GM13977 (cell line): ENCODE measurements around the gene ASMTL.
"Not testable (repeated sequence)": the region's sequence is repeated elsewhere in the genome, so short reads cannot be mapped to it uniquely, and the experiment has no call there.

ENCODE experiments used
- DNase-seq: peaks from one replicate; pipeline ENCODE4 v3.0.0; 2012; ENCODE audit warnings: low spot score
- CTCF ChIP-seq: IDR thresholded peaks from 2 replicates; pipeline ENCODE4 v1.5.1; 2012; ENCODE audit warnings: mild to moderate bottlenecking, control low read depth; ENCODE audit not compliant: insufficient read depth; ENCODE audit errors: extremely low read depth, missing control alignments
- in situ Hi-C: fragments of 300-500 bp; cut with MboI; formaldehyde crosslinking; loops from one replicate; pipeline ENCODE4 v1.12.0; 2022; ENCODE audit warnings: low sequenced_read_pairs, low pct_unique_long_range_greater_than_20kb, mixed read lengths, inconsistent platforms; ENCODE audit not compliant: unreplicated experiment

Gene ASMTL

GRCh38 chrX:1385253-1386223 lies 67.2 kb downstream of the ASMTL start:
- peak; percentile 6 for DNase-seq
- in situ Hi-C loops: no loop called here
- no peak for TF ChIP-seq CTCF

GRCh38 chrX:1384658-1385252 lies 68.0 kb downstream of the ASMTL start:
- no peak for TF ChIP-seq CTCF
- in situ Hi-C loops: no loop called here

GRCh38 chrX:1380672-1381233 lies 72.0 kb downstream of the ASMTL start:
- peak; percentile 31 for DNase-seq
- in situ Hi-C loops: no loop called here
- no peak for TF ChIP-seq CTCF

More at GRCh38 chrX:1384658-1385252, 68.0 kb downstream of the ASMTL start:
- DNase-seq: peak; percentile 20

- peak; percentile 7 for DNase-seq
- in situ Hi-C loops: no loop called here
- TF ChIP-seq CTCF: no peak
These were observed 74.4 kb downstream of the ASMTL start for GRCh38 chrX:1378306-1378759.

GRCh38 chrX:1368385-1368698 lies 84.4 kb downstream of the ASMTL start:
- TF ChIP-seq CTCF: no peak

GRCh38 chrX:1366363-1366762 lies 86.3 kb downstream of the ASMTL start:
- in situ Hi-C loops, DNase-seq: not testable (repeated sequence)

More at GRCh38 chrX:1368385-1368698, 84.4 kb downstream of the ASMTL start:
- in situ Hi-C loops: no loop called here
- DNase-seq: no peak

GRCh38 chrX:1361910-1362309 lies 90.8 kb downstream of the ASMTL start:
- DNase-seq: no peak
- no peak for TF ChIP-seq CTCF
- in situ Hi-C loops: no loop called here
